Renal cortical epithelial cell (primary cell): Measurements from ENCODE around the gene ATF2. TPM values are rescaled to one million over a fixed set of nuclear protein-coding genes. Genes with fewer than 3 reads are reported as not detected.
"Not testable (repeated sequence)": the region's sequence is repeated elsewhere in the genome, so short reads cannot be mapped to it uniquely, and the experiment has no call there.

Source experiments
- DNase-seq: peaks from one replicate; pipeline ENCODE4 v3.0.0-alpha.2; 2011; ENCODE audit warnings: low read depth
- total RNA-seq: library from RNA; depleted of rRNA; stranded (reverse); fragments of >200 nt; gene quantifications from 2 replicates; pipeline ENCODE4 v1.2.3, GENCODE V29; 2014

ATF2 gene
- total RNA-seq, 1 donor from 2014 or later = 77.8 TPM

- no peak for DNase-seq
These were observed 1.7 kb downstream of the ATF2 start for GRCh38 chr2:175166216-175166824.

- DNase-seq = no peak
These were observed 3.8 kb downstream of the ATF2 start for GRCh38 chr2:175164235-175164634.

GRCh38 chr2:175158894-175159293 is 9.1 kb downstream of the ATF2 start:
- DNase-seq = no peak

- DNase-seq = peak; percentile 10
These were observed 11.5 kb downstream of the ATF2 start for GRCh38 chr2:175156534-175156933.

GRCh38 chr2:175154661-175155082 is 13.3 kb downstream of the ATF2 start:
- peak; percentile 59 for DNase-seq

GRCh38 chr2:175152242-175152641 is 15.8 kb downstream of the ATF2 start:
- peak; percentile 15 for DNase-seq

- no peak for DNase-seq
These were observed 16.2 kb downstream of the ATF2 start for GRCh38 chr2:175151791-175152190.

GRCh38 chr2:175147186-175147585 is 20.8 kb downstream of the ATF2 start:
- no peak for DNase-seq

GRCh38 chr2:175143678-175144077 is 24.3 kb downstream of the ATF2 start:
- DNase-seq = no peak

GRCh38 chr2:175143191-175143590 is 24.8 kb downstream of the ATF2 start:
- DNase-seq = no peak

- no peak for DNase-seq
These were observed 27.7 kb downstream of the ATF2 start for GRCh38 chr2:175140332-175140731.

GRCh38 chr2:175137793-175138192 is 30.2 kb downstream of the ATF2 start:
- DNase-seq = no peak

- DNase-seq = no peak
These were observed 31.4 kb downstream of the ATF2 start for GRCh38 chr2:175136334-175137215.

- no peak for DNase-seq
These were observed 32.1 kb downstream of the ATF2 start for GRCh38 chr2:175135862-175136261.

GRCh38 chr2:175135177-175135576 is 32.8 kb downstream of the ATF2 start:
- DNase-seq = no peak

- no peak for DNase-seq
These were observed 36.8 kb downstream of the ATF2 start for GRCh38 chr2:175131252-175131651.

- no peak for DNase-seq
These were observed 41.3 kb downstream of the ATF2 start for GRCh38 chr2:175126661-175127060.

- no peak for DNase-seq
These were observed 44.7 kb downstream of the ATF2 start for GRCh38 chr2:175123254-175123653.

GRCh38 chr2:175111200-175111657 is 56.8 kb downstream of the ATF2 start:
- peak; percentile 73 for DNase-seq

- not testable (repeated sequence) for DNase-seq
These were observed 59.9 kb downstream of the ATF2 start for GRCh38 chr2:175108091-175108490.

- DNase-seq = no peak
These were observed 60.9 kb downstream of the ATF2 start for GRCh38 chr2:175107146-175107545.

GRCh38 chr2:175103191-175103590 is 64.8 kb downstream of the ATF2 start:
- DNase-seq = no peak

- DNase-seq = no peak
These were observed 66.5 kb downstream of the ATF2 start for GRCh38 chr2:175101514-175101913.
